Measurements from ENCODE around the gene PACS2. TPM values are rescaled to one million over a fixed set of nuclear protein-coding genes. Genes with fewer than 3 reads are reported as not detected.
A peak's percentile ranks its signal among the peaks of the same experiment; 100 is the strongest.

The PACS2 gene
- total RNA-seq (2021) (43.3 and 52.2 TPM in 2 replicates), Bru-seq, nascent RNA (percentile 43 among the genes with signal in this experiment), BruChase-seq, experiment 1, labeled RNA remaining after a 2-hour chase (percentile 52 among the genes with signal in this experiment), BruChase-seq, experiment 2, labeled RNA remaining after a 6-hour chase (percentile 55 among the genes with signal in this experiment)
- long read RNA-seq, transcript PACS2-201 (24 exons, 3,708 nt): major isoform, 22 of 65 reads
- long read RNA-seq, partial matches to known transcripts: 10 of 65 reads
- long read RNA-seq, other reads (novel, unspliced or antisense): 33 of 65 reads

DNA sequence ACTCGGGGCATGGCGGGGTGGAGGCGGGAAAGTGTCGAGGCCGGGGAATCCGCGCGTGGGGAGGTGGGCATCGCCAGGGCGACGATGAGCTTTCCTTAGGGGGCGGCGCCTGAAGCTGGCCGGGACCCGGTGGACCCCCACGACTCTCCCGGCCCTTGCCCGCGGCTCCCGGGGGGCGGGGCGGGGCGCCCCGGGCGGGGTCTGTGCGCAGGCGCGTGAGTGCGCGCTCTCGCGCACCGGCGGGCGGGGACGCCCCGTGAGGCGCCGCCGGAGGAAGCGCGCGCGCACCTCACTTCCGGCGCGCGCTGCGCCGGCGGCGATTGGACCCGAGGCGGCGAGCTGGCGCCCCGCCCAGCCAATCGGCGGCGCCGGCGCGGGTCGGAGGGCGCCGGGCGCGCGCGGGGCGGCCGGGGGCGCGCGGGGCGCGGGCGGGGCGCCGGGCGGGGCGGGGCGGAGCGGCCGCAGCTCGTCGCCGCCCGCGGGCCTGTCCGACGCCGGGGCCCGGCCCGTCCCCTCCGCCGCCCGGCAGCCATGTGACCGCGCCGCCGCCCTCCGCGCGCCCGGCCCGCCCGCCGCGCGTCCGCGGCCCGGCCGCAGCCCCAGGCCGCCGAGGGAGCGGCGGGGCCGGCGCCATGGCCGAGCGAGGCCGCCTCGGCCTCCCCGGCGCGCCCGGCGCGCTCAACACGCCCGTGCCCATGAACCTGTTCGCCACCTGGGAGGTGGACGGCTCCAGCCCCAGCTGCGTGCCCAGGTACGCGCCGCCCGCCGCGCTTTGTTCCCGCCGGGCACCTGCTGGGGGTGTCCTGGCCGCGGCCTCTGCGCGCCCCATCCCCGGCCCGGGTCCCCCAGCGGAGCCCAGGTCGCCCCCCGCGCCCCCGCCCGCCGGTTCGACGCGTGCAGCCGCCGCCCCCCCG is at the start of gene PACS2:
Gene PACS2 (plus strand): TSS at position 462 of the 914 bp plus-strand sequence. CDS start 171 bp downstream, at position 633.
- Histone ChIP-seq H3F3A (ENCODE audit: insufficient read depth, low read depth) (peaks cover 12% of the 10 kb centered on the region), H4K20me1 (ENCODE audit: insufficient read depth) (no peaks in the 10 kb centered on the region; the same call in 1 of the 2 replicates), H3K27ac (no peak within 1 kb of the TSS), H3K36me3 (ENCODE audit: low read depth) (no peaks in the 10 kb centered on the region), H2AFZ (peak within 1 kb of the TSS; percentile 91), H3K4me3 (peak within 1 kb of the TSS; percentile 98), H3K4me1 (replicated peaks; ENCODE audit: insufficient read depth) (peaks cover 14% of the 10 kb centered on the region), H3K27me3 (ENCODE audit: insufficient read depth, low read depth) (no peaks in the 10 kb centered on the region), H3K9me2 (ENCODE audit: insufficient read depth) (no peaks in the 10 kb centered on the region), H3K9me3 (ENCODE audit: insufficient read depth, low read depth) (no peaks in the 10 kb centered on the region), H3K4me2 (peak within 1 kb of the TSS; percentile 99), H3K79me2 (ENCODE audit: low read depth) (peaks cover 41% of the 10 kb centered on the region)
- intact Hi-C loops (cut with micrococcal nuclease; ENCODE audit: unreplicated experiment): no loop called here
- no TSS peak for BruUV-seq (replicated peaks)
- CTCF ChIA-PET: no interaction called here
- no peak for TF ChIP-seq EZH2 (IDR thresholded peaks at IDR 0.05; ENCODE audit: low read depth)
- TF ChIP-seq, protein P1, sequence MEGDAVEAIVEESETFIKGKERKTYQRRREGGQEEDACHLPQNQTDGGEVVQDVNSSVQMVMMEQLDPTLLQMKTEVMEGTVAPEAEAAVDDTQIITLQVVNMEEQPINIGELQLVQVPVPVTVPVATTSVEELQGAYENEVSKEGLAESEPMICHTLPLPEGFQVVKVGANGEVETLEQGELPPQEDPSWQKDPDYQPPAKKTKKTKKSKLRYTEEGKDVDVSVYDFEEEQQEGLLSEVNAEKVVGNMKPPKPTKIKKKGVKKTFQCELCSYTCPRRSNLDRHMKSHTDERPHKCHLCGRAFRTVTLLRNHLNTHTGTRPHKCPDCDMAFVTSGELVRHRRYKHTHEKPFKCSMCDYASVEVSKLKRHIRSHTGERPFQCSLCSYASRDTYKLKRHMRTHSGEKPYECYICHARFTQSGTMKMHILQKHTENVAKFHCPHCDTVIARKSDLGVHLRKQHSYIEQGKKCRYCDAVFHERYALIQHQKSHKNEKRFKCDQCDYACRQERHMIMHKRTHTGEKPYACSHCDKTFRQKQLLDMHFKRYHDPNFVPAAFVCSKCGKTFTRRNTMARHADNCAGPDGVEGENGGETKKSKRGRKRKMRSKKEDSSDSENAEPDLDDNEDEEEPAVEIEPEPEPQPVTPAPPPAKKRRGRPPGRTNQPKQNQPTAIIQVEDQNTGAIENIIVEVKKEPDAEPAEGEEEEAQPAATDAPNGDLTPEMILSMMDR (conservative IDR thresholded peaks at IDR 0.05): no peak
- POLR2A ChIA-PET (ENCODE audit: unreplicated experiment): interaction anchor here (0.6 to 0.9 kb wide), 2 partner anchors 13 to 194 kb away, joined by 11 to 16 read pairs; partner anchors contain the start of gene BRF1
- peak; percentile 45 to 66 for DNase-seq

DNA sequence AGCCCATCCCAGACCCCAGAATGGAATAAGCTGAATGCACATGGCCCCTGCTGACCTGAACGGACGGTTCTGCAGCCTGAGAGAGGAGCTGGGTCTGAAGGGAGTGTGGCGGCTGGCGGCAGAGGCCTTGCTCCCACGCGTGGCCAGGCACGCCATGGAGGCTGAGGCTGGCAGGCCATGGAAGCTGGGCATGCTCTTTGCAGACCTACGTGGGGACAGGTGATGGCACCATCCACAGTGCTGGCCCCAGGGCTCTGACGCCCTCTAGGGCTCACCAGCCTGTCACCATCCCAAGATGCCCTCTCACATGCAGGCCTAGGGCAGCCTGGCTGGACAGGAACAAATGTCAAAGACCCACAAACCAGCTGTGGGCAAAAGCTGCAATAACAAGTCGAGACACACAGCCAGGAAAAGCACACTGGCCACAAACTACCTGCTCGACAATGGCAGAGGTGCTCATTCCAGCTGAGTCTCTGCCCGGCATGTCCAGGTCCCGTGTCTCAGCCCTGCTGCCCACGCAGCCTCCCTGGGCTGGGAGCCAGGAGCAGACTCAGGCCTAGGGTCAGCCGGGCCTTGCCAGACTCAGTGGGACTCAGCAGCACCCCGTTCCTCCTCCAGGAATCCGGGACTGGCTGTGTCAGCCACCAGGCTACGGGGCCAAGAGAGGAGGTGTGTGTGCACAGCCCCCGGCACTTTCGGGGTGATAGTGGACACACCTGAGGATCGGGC is 46.6 kb upstream of the PACS2 start:
- Histone ChIP-seq H3K36me3 (ENCODE audit: low read depth) (no peaks in the 10 kb centered on the region), H3K27ac (no peak overlapping the region), H3K4me3 (no peak overlapping the region), H3K4me1 (replicated peaks; ENCODE audit: insufficient read depth) (peaks cover 4% of the 10 kb centered on the region; the same call in 1 of the 2 replicates), H3K9me3 (ENCODE audit: insufficient read depth, low read depth) (no peaks in the 10 kb centered on the region), H3K27me3 (ENCODE audit: insufficient read depth, low read depth) (no peaks in the 10 kb centered on the region), H3K4me2 (no peak overlapping the region), H3F3A (ENCODE audit: insufficient read depth, low read depth) (no peaks in the 10 kb centered on the region; the same call in 1 of the 2 replicates), H3K79me2 (ENCODE audit: low read depth) (0 out of 2 replicates have a peak, but pooled peaks cover 5% of the 10 kb centered on the region), H4K20me1 (ENCODE audit: insufficient read depth) (peaks cover 13% of the 10 kb centered on the region), H3K9me2 (ENCODE audit: insufficient read depth) (no peaks in the 10 kb centered on the region), H2AFZ (no peak overlapping the region)
- DNase-seq: no peak
- intact Hi-C loops (cut with micrococcal nuclease; ENCODE audit: unreplicated experiment): no loop called here
- POLR2A ChIA-PET (ENCODE audit: unreplicated experiment): no interaction called here
- no TSS peak for BruUV-seq (replicated peaks)
- TF ChIP-seq EZH2 (IDR thresholded peaks at IDR 0.05; ENCODE audit: low read depth): no peak
- TF ChIP-seq, protein P1 (conservative IDR thresholded peaks at IDR 0.05): no peak
- CTCF ChIA-PET: no interaction called here

Data from PC-9 (cell line).